Thyroid gland (tissue), 4 donors: ENCODE data around the gene UBE2QL1. TPM values are rescaled to one million over a fixed set of nuclear protein-coding genes. Genes with fewer than 3 reads are reported as not detected.

Experiments used
- DNase-seq, 2 donors: peaks; one replicate each; pipeline ENCODE4 v3.0.0-alpha.2; 2019
- H3K27ac ChIP-seq, 3 donors: fragments of 200-600 bp; sonication (generic); 1 replicate in 2 of 3; 2 replicates in 1 of 3; pipeline ENCODE4 v1.5.1; 2016 to 2019; ENCODE audit warnings: mild to moderate bottlenecking in 1 of 3, moderate library complexity in 1 of 3
- H3K27me3 ChIP-seq: fragments of 200-600 bp; sonication (generic); one replicate; pipeline ENCODE4 v1.5.1; 2019
- H3K36me3 ChIP-seq, 2 donors: fragments of 200-600 bp; sonication (generic); one replicate each; pipeline ENCODE4 v1.5.1; 2016 to 2019
- H3K4me1 ChIP-seq, 2 donors: fragments of 200-600 bp; sonication (generic); one replicate each; pipeline ENCODE4 v1.5.1; 2017 to 2019
- H3K4me3 ChIP-seq, 3 donors: fragments of 200-600 bp; sonication (generic); replicated peaks in 1 of 3; 1 replicate in 2 of 3; 2 replicates in 1 of 3; pipeline ENCODE4 v1.5.1; 2016; ENCODE audit warnings: mild to moderate bottlenecking in 1 of 3
- H3K9me3 ChIP-seq: fragments of 200-600 bp; sonication (generic); one replicate; pipeline ENCODE4 v1.5.1; 2017
- POLR2A ChIP-seq, 2 donors: fragments of 450-650 bp; IDR thresholded peaks; one replicate each; pipeline ENCODE4 v1.6.1; 2017; ENCODE audit warnings: antibody characterized with exemption in 2 of 2, mild to moderate bottlenecking in 2 of 2, moderate library complexity in 1 of 2
- WGBS, 2 donors: methylation state at CpG; one replicate each; pipeline ENCODE4 v1.1.5; 2017; 5-methylcytosine and 5-hydroxymethylcytosine counted together
- intact Hi-C: fragments of 100-400 bp; cut with DNase I; formaldehyde crosslinking; loops from one replicate; pipeline ENCODE4 v1.15.1; 2023
- total RNA-seq, 4 donors: library from RNA; depleted of rRNA; stranded (reverse); fragments of >200 nt; gene quantifications; one replicate each; pipeline ENCODE4 v1.2.3, GENCODE V29; 2016
- TF ChIP-seq, protein P1 (sequence below), 6 experiments: fragments of 200-600 bp in 3 of 6; fragments of 450-650 bp in 3 of 6; sonication (generic) in 3 of 6; IDR thresholded peaks; one replicate each; pipeline ENCODE4 v1.5.1; 2016 to 2019; ENCODE audit warnings: antibody characterized with exemption in 6 of 6, mild to moderate bottlenecking in 2 of 6, inconsistent platforms in 1 of 6, moderate library complexity in 1 of 6

UBE2QL1 gene
- total RNA-seq, 4 donors from 2014 or later = 2.0 to 4.0 (median 2.6) TPM

DNA sequence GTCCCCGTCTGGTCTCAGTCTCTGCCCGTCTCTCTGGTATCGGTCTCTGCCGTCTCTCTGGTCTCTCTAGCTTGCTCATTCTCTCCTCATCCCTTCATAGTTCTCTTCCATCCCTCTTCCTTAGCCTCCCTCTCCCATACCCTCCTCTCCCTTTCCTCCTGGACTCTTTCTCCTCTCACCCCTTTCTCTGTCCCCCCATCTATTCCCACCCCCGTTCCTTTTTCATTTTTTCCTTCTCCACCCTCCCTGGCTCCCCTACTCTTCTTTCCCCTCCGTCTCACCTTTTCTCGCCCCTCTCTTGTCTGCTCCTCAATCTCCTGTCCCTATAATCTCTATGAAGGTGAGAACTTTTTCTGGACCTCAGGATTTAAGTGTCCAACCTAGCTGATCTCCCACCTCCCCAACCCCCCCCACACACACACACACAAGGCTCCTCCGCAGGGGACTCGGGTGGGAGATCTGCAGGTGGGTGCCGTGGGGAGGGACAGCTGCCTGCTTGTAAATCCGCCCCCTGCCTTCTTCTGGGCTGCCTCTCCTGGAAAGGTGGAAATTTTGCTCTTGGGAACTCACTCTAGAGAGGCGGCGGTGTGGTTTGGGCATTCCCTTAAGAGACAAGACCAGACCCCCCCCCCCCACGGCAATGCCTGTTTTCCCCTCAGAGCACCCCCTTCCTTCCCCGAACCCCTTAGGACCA lies 953 bp downstream of the UBE2QL1 start:
- intact Hi-C loops = no loop called here
- Histone ChIP-seq H3K4me3 (peak overlapping the region in 2 of 3 donors; percentile 13 to 36), H3K27me3 (no peaks in the 10 kb centered on the region), H3K36me3 (no peaks in the 10 kb centered on the region), H3K4me1 (peaks cover 0 to 7% of the 10 kb centered on the region in 2 donors), H3K9me3 (no peaks in the 10 kb centered on the region), H3K27ac (no peak overlapping the region)
- WGBS, 2 donors = 12 to 16% methylated on average over 15 of the region's 15 CpGs
- no peak for DNase-seq
- no peak for TF ChIP-seq POLR2A (IDR thresholded peaks at IDR 0.05)
- TF ChIP-seq, protein P1, sequence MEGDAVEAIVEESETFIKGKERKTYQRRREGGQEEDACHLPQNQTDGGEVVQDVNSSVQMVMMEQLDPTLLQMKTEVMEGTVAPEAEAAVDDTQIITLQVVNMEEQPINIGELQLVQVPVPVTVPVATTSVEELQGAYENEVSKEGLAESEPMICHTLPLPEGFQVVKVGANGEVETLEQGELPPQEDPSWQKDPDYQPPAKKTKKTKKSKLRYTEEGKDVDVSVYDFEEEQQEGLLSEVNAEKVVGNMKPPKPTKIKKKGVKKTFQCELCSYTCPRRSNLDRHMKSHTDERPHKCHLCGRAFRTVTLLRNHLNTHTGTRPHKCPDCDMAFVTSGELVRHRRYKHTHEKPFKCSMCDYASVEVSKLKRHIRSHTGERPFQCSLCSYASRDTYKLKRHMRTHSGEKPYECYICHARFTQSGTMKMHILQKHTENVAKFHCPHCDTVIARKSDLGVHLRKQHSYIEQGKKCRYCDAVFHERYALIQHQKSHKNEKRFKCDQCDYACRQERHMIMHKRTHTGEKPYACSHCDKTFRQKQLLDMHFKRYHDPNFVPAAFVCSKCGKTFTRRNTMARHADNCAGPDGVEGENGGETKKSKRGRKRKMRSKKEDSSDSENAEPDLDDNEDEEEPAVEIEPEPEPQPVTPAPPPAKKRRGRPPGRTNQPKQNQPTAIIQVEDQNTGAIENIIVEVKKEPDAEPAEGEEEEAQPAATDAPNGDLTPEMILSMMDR (IDR thresholded peaks at IDR 0.05) = no peak

DNA sequence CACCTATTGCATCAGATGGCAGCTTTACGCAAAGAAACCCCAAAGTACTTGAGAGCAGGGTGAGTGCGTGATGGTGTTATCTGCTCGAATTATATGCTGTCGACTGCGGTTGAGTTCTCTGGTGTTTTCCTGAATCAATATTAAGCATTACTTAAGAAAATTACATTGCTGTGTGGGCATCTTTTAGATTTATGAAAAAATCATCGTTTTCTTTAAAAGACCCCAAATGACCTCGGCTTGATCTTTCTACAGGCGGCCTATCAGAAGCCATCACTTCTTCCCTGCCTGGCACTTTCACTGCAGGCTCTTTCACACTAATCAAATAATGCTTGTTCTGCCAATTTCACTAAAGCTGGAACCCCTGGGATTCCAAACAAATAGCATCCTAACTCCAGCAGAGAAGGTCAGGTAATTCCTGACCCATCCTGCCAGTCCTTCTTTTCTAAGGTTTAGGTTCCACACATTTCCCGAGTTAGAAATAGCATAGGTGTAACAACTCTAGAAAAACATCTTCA lies 1.7 kb downstream of the UBE2QL1 start:
- Histone ChIP-seq H3K9me3 (no peaks in the 10 kb centered on the region), H3K27ac (no peak overlapping the region), H3K36me3 (no peaks in the 10 kb centered on the region), H3K4me1 (peaks cover 0 to 7% of the 10 kb centered on the region in 2 donors), H3K4me3 (no peak overlapping the region), H3K27me3 (no peaks in the 10 kb centered on the region)
- 43 to 47% methylated on average over 9 of the region's 9 CpGs for WGBS, 2 donors
- TF ChIP-seq, protein P1 (IDR thresholded peaks at IDR 0.05) = no peak
- intact Hi-C loops = no loop called here
- no peak for DNase-seq

DNA sequence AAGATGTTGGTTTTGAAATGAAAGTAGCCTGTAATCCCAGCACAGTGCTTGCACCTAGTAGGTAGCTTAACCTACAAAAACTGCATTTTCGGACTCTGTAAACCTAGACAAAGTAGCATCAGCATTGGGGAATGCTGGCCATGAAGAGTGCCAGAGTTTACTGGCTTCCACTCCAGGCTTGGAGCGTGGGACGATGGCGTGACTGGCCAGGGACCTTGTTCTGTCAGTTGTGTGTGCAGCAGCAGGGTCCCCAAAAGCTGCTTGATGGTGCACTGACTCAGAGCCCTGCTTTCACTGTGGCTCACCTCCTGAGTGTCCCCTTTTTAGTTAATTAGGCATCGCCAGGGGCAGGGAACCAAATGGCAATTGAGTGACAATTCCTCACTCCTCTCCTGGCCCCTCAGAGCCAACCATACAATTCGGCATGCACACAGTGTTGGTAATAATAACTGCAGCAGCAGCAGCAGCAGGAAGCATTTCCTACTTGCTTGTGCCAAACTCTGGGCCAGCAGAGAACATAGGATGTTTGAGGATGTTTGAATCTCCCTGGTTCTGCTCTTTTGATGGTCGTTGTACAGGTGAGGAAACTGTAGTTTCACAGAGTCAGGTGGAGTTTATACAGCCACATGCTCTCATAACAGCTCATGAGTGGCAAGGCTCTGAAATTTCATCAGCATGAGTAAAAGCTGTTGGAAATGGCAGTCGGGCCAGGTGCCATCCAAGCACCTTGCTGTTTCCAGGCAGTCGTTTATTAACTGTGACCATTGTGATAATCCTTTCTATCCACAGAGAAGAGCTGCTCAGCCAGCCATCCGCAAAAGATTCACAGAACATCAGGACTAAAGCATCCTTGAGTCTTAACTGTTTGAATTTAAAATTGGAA lies 4.2 kb downstream of the UBE2QL1 start:
- DNase-seq = no peak
- 62 to 71% methylated on average over 10 of the region's 10 CpGs for WGBS, 2 donors
- no peaks in the 10 kb centered on the region for H3K27me3 ChIP-seq
- peaks cover 0 to 7% of the 10 kb centered on the region in 2 donors for H3K4me1 ChIP-seq
- no peaks in the 10 kb centered on the region for H3K36me3 ChIP-seq
- no peak for TF ChIP-seq POLR2A (IDR thresholded peaks at IDR 0.05)
- TF ChIP-seq, protein P1 (IDR thresholded peaks at IDR 0.05) = no peak
- H3K9me3 ChIP-seq = no peaks in the 10 kb centered on the region
- no peak overlapping the region for H3K4me3 ChIP-seq
- intact Hi-C loops = no loop called here
- no peak overlapping the region for H3K27ac ChIP-seq

DNA sequence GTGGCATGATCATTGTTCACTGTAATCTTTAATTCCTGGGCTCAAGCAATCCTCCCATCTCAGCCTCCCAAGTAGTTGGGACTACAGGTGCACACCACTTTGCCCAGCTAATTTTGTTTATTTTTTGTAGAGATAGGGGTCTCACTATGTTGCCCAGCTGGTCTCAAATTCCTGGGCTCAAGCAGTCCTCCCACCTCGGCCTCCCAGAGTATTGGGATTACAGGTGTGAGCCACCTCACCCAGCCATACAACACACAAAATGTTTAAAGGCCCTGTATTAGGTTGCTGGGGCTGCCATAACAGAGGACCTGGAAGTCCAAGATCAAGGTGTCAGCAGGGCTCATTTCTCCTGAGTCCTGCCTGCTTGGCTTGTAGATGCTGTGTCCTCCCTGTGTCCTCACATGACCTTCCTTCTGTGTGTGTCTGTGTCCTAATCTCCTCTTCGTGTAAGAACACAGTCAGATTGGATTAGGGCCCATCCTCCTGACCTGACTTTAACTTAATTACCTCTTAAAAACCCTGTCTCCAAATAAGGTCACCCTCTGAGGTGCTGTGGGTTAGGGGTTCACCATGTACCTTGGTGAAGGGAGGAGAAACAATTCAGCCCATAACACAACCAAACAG lies 5.4 kb downstream of the UBE2QL1 start:
- TF ChIP-seq POLR2A (IDR thresholded peaks at IDR 0.05) = no peak
- TF ChIP-seq, protein P1 (IDR thresholded peaks at IDR 0.05) = no peak
- no peak overlapping the region for H3K4me3 ChIP-seq
- WGBS, 2 donors = 58 to 74% methylated on average over 2 of the region's 2 CpGs
- no peak for DNase-seq
- intact Hi-C loops = no loop called here
- no peaks in the 10 kb centered on the region for H3K9me3 ChIP-seq
- H3K27ac ChIP-seq = no peak overlapping the region
- H3K36me3 ChIP-seq = no peaks in the 10 kb centered on the region
- no peaks in the 10 kb centered on the region for H3K27me3 ChIP-seq
- H3K4me1 ChIP-seq = peaks cover 0 to 5% of the 10 kb centered on the region in 2 donors
